Stimulated activated CD4-positive, alpha-beta T cell treated with anti-CD3 and anti-CD28 coated beads, TNF-alpha, amount 100 ng/mL, for 24 hours (primary cell): ENCODE results near the gene METRNL.
A peak's percentile ranks its signal among the peaks of the same experiment; 100 is the strongest.

Experiments
- DNase-seq, 3 experiments: peaks; one replicate each; pipeline ENCODE4 v3.0.0-alpha.2; 2020; ENCODE audit warnings: low read depth in 3 of 3

METRNL gene

DNA sequence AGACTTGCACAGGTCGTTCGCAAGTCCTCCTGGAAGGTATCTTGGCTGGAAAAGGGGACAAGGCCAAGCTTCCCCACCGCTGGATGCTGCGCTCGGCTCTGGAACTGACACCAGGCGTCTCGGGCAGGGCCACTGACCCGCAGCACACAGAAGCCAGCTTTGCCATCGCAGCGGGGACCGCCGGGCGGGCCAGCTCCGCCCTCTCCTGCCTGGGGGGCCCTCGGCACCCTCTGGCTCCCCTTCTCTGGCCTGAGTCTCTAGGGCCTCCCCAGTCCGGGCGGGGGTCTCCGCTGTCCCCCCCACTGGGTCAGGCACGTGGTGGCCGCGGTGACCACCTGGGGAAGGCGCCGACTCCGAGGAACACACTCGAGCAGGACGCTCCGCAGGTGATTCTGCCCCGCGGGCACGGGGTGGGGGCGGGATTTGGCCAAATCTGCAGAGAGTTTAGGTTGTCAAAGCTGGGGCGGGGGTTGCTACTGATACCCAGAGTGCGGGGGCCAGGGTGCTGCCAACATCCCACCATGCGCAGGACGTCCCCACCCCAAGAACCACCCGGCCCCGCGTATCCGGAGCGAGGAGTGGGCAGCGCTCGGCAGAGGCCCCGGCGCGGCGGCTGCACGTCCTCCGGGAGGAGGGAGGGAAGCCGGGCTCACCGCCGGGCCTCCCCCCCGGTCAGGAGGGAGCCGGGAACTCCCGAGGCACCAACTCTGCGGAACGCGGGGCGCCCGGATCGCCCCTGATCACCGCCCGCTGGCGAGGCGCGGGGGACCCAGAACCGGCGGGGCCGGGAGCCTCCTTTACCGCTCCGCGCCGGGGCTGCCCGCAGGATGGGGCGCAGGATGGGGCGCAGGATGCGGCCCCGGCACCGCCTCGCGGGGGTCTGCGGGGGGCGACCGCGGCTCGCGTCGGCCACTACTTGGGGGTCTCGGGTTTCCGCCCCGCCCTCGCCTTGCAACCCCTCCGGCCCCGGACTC lies 744 bp upstream of the METRNL start:
- no peak for DNase-seq

DNA sequence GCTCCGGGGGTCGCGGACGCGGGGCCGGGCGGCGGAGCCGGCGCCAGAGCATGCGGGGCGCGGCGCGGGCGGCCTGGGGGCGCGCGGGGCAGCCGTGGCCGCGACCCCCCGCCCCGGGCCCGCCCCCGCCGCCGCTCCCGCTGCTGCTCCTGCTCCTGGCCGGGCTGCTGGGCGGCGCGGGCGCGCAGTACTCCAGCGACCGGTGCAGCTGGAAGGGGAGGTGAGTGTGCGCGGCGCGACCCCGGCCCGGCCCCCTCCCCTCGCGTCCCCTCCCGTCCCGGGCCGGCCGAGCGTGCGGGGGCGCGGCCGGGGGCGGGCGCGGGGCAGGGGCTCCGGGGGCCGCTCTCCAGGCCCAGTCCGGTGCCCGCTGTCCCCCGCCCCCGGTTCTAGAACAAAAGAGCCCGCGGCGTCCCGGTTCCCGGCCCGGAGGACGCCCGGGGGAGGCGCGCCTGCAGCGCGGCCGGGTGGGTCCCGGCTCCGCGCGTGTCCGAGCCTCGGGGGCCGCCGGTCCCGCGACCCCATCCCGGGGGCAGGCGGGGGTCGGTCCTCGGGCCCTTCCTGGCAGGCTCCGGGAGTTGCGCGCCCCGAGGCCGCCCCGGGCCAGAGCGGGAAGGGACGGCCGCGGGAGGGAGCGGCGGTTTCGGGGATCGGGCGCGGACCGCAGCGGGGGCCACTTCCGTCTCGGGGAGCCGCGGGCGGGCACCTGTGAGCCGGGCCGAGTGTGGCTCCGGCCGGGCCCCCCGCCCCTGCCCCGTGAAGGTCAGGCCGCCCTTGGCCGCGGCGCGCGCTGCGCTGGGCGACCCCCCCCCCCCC lies 563 bp downstream of the METRNL start:
- no peak for DNase-seq

DNA sequence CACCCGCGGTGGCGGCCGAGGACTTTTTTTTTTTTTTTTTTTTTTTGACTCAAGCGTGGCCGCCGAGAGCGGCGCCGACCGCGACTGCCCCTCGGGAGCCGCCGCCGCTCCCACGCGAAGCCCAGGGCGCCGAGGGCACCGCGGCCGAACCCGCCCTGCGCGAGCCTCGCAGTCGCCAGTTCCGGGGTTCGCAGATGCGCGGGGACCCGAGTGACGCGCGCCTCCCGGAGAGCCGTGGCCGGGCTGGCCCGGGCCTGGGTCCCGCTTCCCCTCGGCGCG lies 1.1 kb downstream of the METRNL start:
- no peak for DNase-seq

DNA sequence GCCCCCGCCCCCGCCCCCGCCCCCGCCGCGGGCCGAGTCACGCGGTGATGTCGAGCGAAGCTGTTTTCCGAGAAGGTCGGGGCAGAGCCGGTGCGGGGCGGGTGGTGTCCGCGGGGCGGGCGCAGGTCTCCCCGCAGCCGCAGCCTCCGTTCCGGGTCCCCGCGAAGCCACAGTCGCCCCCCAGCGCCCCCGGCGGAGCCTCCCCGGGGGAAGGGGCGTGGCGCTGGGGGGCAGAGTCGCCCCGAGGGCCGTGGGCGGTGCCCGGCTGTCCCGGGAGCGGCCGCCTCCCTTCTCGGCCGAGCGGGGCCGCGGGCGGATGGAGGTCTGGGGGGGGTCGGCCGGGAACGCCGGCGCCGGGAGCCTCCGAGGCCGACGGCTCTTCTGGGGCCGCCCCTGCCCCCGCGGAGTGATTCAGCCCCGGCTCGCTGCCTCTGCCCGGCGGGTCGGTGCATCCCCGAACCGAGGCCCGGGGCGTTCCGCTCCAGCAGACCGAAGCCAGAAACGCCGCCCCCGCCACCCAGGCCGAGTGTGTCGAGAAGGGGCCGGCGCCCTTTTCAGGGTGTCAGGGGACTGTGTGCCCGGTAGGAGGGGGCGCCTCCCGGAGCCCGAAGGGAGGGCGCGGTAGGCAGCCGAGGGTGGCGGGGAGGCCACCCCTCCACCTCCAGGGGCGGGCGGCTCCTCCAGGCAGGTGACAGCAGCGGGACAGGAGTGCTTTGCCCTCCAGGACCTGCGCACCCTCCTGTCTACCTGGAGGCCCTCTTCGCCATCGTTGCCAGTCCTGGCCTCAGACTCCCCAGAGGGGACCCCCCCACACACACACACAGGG lies 1.7 kb downstream of the METRNL start:
- peak in 1 of 3 experiments; percentile 42 for DNase-seq

DNA sequence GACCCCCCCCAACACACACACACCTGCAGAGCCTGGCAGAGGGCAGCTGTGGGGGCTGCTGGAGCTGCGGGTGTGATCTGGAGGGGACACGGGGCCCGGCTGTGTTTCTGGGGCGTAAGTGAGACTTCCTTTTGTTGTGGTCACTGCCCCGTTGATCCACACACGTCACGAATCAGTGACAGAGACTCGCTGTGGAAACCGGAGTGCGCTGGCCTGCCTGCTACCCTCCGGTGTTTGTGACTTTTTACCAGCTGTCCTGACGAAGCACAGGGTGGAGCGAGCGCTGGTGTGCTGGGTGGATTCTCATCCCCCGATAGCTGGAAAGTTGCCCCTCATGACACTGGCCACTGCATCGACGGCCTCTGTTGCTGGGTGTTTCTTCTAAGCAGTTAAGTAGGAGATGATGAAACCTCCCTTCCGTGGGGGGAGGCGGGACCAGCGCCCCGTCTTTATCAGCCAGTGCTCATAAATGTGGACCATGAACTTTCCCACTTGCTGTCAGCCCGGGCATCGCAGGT lies 2.3 kb downstream of the METRNL start:
- no peak for DNase-seq

DNA sequence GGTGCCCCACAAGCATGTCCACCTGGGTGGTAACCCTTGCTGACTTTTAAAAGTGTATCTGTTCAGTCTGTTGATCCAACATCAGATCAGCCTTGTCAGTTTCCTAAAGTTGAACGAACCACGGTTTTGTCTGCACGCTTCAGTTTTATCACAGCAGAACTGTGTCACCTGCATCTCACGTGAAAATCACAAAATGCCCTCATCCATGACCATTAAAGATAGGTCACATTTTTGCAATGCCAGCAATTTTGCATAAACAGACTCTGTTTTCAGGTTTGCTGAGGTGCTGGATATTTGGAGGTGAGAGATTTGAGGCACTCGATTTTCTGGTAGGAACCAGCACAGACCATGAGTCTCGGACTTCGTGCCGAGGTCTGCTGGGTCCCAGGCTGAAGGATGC lies 3.0 kb downstream of the METRNL start:
- DNase-seq = no peak

DNA sequence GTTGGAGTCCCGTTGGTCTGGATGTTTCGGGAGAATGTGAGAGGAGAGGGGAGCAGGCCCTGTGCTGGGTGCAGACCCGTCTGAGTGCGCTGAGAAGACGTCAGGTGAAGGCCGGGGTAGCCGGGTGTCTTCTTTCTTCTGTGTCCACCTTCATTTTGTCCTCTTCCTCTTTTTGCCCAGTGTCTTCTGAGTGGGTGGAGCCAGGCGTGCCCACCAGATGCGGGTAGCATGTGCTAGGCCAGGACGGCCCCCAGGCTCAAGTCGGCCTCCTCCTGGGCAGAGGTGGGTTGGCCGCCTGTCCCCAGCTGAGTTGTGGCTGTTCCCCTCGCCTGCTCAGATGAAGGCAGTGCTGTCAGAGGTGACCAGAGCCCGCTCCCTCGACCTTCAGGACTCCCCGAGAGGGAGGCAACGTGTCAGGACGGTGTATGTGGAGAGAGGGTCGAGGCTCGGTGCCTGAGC lies 3.5 kb downstream of the METRNL start:
- no peak for DNase-seq

DNA sequence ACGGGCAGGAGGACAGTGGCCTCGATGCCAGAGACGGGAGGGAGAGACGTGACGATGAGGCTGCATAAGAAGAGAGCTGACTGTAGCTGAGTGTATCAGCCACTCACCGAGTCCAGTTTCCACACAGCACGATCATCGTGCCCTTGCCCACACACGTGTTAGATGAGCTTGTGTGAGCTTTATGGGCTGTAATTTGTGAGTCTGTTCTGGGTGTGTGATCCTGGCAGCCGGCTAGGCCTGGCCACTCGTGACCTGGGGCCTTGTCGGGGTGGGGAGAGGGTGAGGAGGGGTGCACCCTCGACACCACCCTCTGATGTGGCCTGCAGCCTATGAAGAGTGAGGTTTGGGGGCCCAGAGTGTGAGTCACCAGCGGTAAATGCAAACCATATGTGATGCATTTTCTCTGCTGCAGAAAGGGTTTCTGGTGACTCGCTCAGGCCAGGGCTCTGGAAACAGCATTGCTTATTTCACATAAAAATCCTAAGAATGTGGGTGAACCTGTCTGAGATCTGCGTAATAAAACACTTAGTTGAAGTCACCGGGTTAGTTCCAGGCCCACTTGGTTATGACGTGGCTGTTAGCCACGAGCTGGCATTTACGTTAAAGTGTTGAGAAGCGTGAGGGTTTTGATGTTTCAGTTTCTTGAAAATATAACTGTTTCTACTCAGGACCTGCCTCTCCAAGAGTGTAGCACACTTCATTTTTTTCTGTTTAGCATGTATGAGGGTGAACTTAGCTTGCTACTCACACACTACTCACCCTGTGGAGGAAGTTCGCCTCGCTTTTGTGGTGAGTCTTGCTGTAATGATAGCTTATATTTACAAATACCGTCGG lies 4.2 kb downstream of the METRNL start:
- DNase-seq = peak in 2 of 3 experiments; percentile 17 to 49

DNA sequence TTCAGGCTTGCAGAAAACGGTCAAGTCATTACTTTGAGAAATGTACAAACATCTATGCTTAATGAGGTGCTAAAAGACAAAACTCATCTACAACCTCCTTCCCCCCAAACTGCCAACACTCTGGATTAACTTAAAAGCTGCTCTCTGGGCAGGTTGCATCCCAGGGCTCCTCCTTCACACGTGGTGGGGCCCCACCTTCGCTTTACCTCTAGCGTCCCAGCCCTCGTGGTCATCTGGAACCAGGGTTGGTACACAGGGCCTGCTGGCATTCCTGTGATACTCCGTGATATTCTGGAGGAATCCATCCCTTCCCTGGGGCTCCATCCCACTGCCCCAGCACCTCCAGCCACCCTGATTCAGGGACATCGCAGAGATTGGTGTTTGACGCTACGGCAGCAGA lies 4.8 kb downstream of the METRNL start:
- no peak for DNase-seq

DNA sequence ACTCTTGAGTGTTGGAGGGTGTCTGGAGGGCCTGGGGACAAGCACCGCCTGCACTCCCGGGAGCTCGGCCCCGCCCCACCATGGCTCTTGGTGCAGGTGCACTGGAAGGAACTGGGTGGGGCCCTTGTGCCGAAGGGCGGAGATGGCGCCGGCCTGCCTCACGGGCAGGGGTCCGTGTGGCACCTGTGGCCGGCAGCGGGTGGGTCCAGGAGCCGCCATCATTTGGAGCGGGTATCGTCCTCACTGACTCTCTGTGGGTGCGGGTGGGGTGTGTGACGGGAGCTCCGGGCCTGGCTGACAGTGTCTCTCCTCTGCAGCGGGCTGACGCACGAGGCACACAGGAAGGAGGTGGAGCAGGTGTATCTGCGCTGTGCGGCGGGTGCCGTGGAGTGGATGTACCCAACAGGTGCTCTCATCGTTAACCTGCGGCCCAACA lies 5.2 kb downstream of the METRNL start:
- no peak for DNase-seq

DNA sequence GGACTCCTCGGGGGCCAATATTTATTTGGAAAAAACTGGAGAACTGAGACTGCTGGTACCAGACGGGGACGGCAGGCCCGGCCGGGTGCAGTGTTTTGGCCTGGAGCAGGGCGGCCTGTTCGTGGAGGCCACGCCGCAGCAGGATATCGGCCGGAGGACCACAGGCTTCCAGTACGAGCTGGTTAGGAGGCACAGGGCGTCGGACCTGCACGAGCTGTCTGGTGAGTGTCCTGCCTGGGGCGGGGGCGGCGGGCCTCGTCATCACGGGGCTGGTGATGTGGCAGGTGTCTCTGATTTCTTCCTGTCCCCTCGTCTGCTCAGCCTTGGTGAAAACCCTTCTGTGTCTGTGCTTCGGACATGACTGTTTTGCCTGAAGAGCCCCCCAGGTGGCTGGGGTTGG lies 5.7 kb downstream of the METRNL start:
- DNase-seq = no peak

DNA sequence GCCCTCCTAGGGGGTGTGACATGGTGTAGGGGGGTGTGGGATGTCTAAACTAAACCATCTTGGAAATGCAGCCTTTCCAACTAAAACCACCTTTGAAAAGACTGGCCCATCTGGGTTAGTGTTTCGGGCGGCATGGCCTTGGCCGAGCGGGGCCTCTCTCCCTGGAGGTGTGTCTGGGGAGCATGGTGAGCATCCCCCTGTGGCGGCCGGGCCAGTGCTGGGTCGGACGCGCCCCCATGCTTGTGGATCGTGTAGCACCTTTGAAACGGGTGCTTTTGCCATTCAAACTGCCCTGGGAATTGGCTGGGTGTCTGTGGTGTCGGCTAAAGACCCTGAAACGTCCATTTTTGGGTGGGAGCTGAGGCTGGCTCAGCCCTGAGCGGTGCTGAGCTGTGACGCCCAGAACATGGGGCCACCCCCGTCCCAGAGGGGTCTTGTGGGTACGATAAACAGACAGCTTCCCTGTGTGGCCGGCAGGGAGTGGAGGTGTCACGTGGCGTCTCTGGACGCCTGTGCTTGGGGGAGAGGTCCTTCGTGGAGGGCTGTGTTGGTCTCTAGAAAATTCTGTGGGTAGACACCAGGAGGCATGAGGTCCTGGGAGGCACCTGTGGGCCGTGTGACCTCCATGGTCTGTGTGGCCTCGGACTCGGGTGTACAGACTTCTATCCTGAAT lies 6.3 kb downstream of the METRNL start:
- DNase-seq = no peak

DNA sequence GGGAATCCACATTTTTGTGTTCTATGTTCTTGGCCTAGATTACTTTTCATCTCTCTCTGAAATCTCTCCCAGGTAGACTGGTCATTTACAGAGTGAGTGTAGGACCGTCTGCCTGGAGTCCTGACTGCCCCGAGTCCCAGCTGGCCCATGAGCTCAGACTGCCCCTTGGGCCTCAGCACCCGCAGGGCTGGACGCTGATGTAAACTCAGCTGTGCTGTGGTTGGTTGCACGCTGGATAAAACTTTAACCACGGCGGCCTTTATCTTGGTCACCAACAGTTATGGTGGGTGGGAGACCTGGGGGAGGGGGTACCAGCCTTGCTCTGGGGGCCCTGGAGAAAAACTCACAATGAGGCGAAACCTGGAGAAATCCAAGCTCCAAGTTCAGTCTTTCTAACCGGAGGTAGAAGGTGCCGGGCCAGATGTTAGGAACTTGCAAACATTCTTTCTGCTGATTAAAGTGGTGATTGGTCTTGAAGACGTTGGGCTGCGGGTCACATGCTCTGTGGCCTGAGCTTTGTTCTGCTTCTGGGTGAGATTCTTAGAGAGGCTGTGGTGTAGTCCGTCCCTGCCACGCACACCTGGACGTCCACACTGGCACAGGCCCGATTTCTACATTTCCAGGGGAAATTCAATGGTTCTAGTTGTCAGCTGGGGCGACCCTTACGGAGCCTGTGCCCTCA lies 6.9 kb downstream of the METRNL start:
- no peak for DNase-seq

DNA sequence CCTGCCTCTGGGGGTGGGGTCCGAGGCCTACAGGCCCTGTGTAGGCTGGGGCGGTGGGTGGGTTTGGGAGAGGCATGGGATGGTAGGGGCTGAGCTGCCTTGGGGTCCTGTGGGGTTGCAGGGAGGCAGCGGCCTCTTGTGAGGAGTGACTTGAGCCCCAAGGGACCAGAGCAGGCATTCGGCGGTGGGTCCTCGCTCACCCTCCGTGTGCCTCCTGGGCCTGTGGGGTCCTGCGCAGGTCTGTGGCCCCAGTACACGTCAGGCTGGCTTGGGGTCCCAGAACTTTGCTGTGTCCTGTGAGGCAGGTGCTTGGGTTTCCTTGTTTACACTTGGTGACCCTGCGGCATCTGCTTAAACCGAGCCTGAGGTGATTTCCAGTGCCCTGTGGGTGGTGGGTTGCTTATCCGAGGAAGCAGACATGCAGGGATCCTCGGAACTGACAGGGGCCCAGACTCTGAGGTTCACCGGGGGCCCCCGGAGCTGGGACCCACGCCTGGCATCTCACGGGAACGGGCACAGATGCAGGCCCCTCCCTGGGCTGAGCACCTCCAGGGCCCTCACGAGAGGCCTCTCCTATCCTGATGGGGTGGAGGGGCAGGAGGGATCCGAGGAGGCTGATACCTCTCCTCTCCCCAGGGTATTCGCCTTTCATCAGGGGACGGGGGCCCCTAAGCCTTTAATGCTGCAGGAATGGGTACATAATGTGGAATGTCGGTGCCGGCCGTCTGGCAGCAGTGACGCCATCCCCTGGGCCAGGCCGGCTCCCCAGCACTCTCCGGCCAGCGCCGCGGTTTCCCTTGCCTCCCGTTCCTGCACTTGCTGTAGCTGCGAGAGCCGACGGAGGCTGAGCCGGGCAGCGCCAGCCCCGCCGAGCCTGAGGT lies 7.7 kb downstream of the METRNL start:
- no peak for DNase-seq

DNA sequence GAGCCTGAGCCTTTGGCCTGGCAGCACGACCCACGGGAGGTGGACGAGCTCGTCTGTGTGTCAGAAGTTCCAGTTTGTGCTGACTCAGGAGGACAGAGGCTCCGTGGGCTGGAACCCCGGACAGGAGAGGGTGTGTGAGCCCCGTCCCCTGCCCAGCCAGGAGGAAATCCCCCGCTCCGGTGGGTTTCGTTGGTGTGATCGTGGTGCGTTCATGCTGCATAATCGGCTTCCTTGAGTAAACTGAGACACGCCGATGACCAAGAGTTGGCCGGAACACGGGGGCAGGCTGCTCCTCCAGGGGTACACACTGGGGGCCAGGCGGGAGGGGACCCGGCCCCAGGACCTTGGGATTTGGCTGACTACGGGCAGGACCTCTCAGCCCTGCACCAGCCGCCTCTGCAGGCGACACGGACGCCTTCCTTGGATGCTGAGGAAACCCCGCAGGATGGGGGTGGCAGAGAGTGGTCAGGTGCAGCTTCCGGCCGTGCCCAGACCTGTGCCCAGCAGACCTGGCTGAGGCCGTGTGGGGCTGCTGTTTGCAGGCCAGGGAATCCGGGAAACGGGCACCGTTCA lies 8.5 kb downstream of the METRNL start:
- no peak for DNase-seq

DNA sequence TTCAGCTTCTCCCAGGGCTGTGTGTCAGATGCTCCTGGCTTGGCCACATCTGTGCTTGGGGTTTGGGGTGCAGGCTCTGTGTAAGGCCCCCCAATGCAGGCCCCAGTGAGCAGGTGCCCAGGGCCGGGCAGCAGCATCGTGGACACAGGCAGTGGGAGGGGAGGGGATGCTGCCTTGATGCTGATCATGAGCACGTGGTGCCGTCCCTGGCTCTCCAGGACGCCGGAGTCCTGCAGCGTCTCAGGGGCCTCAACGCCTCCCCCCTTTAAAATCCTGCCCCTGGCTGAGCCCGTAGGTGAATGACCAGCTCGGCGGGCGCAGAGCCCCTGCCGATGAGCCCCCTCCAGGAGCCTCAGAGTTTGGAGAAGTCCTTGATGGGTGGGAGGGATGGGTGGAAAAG lies 9.0 kb downstream of the METRNL start:
- no peak for DNase-seq

DNA sequence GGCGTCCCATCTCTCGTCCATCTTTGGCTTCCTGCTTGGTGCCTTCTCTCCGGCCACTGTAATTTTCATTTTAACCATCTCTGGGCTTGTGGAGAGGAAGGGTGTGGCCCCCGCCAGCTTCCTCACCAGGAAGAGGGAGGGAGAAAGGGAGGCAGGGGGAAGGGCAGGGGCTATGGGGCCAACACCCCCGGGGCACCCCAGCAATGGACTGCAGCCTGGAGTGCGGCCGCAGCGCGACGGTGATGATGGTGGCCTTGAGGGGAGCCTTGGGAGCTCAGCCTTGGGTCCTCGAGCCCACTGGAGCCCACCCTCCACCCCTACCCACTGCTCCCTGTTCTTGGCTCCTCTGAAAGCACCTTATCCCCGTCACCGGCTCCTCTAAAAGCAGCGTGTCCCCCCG lies 9.5 kb downstream of the METRNL start:
- DNase-seq = no peak
